Hepatic stellate cell (primary cell): Measurements from ENCODE around the gene DYNLT2.

Source experiments
- DNase-seq: peaks from one replicate; pipeline ENCODE4 v3.0.0; 2011; ENCODE audit warnings: low spot score

The DYNLT2 gene, protein sequence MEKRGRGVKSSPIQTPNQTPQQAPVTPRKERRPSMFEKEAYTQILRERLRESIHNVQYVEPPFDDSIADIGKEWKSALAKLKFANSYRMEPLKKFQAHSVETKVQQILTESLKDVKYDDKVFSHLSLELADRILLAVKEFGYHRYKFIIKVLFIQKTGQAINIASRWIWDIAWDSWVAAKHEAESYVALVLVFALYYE

DNA sequence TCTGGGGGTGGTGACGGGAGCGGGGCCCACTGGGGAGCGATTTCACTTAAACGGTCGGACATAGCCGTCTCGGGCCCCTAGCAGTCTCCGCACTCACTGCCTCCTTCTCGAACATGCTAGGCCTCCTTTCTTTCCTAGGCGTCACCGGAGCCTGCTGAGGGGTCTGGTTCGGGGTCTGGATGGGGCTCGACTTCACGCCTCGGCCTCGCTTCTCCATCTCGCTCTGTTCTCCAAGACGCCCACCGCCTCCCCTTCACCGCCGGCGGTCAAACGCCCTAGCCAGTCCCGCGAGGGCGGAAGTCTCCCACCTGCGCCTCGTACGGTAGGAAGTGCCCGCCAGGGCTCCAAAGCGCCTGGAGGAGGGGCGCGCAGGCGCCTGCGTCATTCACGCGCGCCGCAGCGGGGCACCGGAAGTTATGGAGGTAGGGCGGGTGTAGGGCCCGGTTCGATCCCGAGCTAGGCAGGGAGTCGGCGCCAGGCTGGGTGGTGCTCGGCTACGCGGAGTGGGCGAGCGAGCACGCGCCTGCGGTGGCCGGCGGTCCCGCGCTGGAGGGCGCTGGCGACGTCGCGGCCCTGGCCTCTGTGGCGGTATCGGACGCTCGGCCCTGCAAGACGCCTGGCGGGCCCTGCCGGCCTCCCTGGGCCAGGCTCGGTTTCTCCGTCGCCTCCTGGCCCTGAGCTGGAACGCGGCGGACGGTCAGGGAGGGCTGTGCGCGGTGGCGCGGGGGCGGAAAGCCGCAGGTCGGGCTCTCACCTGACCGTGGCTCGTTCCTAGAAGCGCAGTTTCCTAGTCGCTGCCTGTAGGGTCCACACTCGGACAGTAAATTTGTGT is at the start of gene DYNLT2, which contains the start of gene ERMARD:
Gene DYNLT2, minus strand, starts transcription at position 331 of the 832 bp plus-strand sequence. Its CDS starts 114 bp downstream, at position 217.
Gene ERMARD, plus strand, starts transcription at position 381 of the 832 bp plus-strand sequence. Its CDS starts 36 bp downstream, at position 417.
- peak; percentile 90 for DNase-seq

DNA sequence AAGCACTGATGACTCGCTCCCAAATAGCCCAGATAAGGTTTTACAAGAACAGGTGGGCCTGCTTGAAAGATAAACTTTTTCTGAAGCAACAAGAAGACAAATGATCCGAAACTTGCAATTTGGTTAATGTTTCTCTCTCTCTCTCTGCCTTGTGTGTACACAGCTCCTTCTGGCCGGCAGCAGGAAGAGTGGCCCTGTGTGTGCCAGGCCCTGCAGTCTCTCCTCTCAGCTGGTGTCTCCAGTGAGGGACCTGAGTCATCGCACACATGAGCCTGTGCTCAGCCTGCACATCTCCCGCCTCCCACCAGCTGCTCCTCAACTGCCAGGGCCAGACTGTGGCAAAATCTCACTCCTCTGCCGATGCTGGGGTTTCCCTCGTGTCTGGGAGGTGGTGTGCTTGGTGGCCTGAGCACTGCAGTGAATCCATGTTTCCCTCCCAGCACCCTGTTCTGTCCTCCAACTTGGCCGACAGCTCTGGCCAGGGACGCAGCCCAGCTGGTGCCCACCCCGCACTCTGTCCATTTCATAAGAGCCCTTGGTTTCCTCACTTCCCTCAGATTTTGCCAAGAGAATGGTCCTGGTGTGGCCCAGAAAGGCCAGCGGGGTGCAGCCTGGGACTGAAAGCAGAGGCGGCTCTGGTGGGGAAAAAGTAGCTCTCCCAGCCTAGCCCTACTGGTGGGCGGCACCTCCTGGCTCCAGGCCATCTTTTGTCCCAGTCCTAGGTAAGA is 49.5 kb upstream of the DYNLT2 start:
- peak; percentile 63 for DNase-seq

DNA sequence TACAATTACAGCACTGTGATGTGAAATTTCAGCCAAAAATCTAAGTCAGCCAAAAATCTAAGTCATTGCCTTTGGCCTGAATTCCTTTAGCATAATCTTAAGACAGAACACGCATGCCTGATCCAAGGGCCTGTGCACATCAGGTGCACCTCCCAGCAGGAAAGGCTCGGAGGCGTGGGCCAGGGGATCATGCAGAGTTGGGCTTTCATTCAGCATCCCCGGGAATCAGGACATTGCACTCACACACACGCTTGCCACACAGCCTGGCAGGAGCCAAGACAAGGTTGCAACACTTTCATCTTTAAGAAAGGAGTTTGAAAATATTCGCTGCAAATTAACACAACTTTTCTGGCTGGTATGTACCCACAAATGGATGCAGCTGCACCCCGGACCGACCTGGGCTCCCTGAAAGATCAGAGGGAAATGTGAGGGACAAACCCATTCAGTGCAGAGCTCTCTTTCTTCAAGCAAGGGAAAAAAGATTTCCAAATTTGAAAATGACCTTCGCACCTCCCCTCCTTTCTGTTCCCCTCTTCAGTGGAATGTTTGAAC is 48.8 kb upstream of the DYNLT2 start:
- no peak for DNase-seq

DNA sequence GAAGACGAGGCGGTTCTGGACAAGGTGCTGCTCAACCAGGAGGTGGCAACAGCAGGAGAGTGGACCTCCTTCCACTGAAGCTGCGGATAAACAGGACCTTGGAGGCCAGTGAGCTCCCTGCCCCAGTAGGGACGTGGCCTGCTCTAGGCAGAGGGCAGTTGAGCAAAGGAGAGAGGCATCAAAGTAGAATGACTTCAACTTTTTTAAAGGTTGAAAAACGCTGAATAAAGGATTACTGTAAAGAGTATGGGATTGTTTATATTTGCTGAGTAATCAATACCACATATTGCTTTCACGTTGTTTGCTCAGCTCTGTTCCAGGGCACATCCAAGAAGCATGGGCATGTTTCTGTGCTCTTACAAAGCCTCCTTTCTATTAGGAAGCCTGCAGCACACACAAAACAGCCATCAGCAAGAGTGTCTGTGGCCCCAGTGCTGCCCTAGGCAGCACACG is 48.1 kb upstream of the DYNLT2 start:
- no peak for DNase-seq

DNA sequence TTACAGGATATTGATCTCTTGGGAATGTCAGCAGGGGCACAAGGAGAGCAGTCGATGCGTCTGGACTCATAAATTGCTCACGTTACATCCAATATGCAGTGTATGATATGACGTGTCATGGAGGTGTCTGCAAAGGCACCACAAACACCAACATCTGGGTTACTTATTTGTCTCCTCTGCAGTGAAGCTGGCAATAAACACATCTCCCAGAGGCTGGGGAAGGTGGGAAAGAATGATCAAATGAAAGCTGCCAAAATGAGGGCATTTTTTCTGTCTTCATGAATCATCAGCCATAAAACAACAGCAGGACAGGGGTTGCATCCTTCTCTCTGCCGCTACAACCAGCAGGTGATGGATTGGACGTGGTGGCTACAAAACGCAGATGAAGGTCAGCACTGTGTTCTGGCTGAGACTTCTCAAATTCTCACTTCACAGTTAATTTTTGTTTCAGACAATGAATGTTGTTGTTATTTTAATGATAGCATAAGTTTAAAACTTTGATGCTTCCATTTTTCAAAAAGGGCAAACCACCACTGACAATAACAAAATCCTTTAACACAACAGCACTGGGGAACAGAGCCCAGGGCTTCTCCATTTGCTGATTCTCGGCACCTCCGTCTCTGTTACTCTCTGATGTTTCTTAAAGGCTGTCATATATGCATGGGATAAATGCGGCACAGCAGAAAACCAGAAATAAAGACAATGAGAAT is 47.5 kb upstream of the DYNLT2 start:
- no peak for DNase-seq

DNA sequence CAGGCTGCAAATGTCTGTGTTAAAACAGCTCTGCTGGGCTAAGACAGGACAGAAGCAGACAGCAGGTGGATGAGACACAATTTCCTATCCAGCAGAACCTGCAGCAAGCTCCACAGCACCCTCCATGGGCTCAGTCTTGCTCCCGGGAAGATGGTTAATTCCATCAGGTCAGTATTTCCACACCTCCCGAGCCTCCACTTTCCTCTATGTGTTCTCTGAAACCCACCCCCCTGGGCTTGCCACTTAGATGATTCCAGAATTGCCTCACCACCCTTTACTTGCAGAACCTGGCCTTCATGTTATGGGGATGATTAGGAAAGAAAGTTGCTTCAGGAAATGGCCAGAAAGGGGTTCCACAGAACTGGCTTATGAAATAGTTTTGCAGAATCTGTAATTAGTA is 43.8 kb upstream of the DYNLT2 start:
- DNase-seq = no peak

DNA sequence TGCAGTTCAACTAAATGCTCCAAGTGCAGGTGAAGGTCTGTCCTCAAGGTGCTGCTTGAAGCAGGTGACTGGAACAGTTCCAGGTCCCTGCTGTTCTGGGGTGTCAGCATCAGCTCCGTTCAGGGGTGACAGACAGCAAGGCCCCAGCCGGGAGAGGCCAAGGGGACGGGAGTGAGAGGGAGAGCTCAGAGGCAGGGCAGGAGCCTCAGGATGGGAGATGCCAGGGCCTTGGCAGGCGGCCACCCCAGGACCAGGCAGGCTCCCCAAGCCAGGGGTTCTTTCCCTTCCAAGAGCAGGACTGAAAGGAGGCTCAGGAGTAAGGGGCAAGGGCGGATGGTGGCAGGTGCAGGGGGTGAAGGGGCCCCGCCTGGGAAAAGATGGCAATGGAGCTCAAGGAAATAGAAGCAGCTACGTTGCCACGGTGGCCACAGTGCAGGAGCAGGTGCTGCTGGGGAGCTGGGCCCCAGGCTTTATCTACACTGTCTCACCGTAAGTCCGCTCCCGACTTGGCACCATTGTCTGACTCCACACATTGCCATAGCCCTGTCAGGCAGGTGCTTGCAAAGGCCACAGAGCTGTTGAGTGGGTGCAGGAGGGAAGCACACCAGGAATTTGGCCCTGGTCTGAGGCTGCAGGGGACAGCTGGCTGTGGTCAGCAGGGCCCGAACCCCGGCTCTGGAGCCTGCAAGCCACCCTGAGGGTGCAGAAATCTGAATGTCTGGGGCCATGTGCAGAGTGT is 43.1 kb upstream of the DYNLT2 start:
- DNase-seq = no peak

DNA sequence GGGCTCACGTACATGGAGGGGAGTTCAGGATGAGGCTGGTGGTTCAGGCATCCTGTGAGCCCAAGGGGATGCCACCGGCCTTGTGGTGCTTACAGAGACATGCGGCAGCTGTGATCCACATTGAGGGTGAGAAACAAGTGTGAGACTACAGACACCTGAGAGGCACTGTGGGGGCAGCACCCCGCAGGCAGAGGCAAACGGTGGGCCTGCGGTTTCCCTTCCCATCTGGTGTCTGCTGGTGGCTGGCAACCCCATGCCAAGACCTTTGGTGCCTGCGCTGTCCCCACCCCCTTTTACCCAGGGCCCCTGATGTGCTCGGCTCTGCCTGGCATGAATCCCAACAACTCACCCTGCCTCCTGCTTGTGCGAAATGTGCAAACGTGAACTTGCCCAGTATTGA is 42.0 kb upstream of the DYNLT2 start:
- DNase-seq = no peak

DNA sequence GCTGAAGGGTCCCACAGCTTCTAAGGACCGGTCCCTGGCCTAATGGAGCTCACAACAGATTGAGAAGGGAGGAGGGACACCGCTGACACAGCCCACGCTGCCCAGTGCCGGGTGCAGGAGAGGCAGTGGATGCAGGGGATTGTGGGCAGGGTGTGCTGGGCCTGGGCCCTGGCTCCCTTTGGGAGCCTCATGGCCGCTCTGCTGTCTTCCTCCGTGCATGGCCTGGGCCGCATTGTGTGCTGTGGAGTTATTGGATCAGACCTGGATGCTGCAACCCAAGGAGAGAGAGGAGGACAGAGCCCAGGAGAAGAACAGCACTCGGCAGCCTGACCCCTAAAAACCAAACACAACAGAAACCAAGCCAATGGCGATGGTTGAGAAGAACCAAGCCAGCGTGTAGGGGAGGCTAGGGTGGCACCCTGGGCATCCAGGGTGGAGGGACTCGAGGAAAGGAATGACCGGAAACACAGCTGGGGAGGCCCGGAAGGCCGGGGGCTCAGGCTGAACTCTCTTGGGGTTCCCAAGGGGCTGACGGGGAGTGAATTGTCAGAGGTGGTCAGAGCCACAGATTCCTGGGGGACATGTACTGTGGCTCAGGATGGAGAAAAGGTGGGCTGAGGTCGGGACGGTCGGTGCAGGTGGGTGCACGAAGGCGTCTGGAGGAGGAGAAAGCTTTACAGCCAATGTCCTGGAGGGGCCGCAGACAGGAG is 41.1 kb upstream of the DYNLT2 start:
- DNase-seq = no peak

DNA sequence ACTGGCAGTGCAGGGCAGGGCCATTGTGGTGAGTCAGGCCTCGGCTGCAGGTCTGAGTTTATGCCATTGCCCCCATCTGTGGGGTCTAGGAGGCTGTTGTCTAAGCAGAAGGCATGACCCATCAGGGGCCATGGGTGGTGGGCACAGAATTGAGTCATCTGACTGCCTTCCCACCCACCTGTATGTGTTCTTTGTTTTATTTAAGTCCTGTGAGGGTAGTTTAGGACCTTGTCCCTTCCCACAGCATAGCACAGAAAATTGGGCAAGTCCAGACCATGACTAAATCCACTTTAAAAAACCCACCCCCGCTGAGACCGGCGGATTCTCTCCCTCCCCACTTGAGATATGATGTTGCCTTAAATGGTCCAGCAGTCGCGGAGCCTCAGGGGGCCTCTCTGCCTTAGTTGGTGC is 40.4 kb upstream of the DYNLT2 start:
- no peak for DNase-seq

DNA sequence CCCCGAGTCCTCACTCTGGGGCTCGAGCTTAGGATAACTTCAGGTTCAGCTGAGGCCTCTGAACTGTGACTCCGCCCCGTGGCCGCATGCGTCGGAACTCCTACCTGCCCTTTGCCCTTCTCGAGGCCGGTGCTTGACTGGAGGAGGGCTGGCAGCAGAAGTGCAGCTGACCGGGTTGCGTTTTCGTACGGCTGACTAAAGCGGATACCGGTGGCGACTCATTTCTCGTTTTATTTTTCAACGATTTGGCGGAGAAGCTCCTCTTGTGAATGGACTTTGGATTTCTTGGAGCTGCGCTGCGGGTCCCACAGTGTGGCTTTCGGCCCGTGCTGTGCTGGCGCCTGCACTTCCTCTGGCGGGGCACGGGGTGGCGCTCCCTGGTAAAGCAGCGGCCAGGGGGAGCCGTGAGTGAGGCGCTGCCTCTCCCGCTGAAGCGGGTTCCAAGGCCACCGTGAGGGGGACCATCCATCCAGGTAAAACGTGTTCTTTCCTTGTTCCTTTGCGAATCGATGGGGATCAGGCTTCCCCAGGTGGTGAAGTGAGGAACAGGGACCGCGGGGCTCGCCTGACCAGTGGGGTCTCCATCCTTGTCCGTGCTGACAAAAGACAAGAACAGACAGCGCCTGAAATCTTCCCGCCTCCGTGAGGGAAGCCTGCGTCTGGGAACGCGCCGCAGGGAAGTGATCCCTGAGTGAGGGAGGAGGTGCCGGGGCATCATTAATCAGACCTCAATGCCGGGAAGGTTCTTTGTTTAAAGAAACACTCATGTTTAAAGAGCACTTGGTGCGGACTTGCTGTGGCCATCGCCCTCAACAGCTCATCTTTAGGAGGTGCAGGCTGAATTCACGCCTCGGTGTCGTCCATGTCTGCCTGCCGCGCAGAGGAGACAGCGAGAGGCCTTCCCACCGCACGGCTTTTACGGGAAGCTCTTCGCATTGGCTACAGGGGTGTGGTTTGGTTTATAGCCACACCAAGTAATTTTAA is 38.9 kb upstream of the DYNLT2 start:
- DNase-seq = peak; percentile 93

DNA sequence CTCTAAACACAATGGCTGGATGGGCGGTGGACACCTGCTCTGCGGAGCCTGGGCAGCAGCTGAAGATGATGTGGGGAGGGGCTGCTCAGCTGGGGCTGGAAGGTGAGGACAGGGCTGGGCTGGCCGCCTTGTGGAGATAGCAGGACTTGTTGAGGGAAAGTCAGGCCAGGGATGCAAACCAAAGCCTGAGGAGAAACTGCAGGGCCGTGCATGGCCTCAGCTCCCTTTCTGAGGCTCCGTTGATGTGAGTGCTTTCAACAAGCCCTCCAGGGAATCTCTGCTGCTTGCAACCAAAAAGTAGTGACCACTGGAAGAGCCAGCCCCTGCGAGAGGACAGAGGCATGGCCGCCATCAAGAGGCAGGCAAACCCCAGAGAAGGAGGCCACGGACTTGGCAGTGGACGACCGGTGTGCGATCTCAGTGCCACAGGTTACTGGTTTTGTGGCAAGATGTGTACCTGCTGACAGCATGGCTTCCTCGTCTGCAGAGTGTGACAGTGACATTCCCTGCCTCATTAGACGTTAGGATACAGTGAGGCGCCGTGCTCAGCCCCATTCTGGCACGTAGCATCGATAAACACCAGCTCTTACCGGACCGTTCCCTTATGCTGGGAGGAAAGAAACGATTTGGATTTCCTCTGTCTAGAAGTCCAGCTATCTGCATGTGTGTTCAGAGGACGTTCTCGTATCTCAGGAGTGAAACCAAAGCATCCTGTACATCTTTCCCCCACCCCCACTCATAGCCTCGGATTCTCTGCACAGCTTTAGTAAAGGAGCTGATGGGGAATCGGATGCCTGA is 38.0 kb upstream of the DYNLT2 start:
- DNase-seq = no peak

DNA sequence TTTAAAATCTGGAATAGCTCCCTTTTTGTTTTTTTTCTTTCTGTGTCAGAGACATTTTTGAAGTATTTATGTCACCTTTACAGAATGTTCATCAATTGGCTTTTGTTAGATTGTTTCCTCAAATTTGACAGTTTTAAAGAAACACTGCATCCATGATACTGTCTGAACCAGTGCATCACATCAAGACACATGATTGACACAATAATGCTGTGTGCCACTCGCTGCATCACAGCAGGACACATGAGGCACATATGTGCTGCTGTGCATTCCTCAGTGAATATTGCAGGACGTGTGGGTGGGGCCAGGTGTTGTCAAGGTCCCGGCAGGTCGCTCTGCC is 37.4 kb upstream of the DYNLT2 start:
- DNase-seq = no peak

DNA sequence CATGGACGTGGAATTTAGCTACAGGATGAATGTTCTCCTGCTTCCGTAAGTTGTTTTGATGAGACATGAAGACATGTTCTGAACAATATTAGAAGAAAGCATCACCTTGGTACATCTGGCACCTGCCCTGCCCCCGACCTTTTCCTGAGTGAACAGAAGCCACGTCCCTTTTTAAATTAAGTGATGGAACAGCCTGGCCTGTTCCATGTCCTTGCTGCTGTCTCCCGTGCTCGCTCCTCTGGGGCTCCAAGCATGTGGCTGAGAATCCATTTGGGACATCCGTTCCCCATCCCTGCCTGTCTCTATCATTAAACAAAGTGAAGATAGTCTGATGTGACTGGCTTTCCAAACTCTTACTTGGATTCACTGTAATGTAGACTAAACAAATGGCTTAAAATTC is 36.4 kb upstream of the DYNLT2 start:
- DNase-seq = no peak

DNA sequence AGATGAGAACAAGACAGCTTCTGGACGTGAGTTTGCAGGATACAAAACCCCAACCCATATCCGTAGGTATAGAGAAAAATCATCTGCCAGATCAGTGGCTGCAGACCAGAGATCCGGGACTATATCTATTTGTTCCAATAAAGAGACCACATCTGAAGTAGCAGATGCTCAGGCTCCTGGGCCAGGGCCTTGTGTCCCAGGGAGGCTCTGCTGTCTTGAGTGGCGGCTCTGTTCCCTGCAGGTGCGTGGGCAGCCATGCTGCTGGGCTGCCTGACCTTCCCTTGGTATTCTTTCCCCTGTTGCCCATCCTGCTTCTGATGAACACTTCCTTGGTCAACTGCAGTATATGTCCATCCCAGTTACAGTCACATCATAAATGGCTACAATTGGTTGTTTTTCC is 35.0 kb upstream of the DYNLT2 start:
- no peak for DNase-seq

DNA sequence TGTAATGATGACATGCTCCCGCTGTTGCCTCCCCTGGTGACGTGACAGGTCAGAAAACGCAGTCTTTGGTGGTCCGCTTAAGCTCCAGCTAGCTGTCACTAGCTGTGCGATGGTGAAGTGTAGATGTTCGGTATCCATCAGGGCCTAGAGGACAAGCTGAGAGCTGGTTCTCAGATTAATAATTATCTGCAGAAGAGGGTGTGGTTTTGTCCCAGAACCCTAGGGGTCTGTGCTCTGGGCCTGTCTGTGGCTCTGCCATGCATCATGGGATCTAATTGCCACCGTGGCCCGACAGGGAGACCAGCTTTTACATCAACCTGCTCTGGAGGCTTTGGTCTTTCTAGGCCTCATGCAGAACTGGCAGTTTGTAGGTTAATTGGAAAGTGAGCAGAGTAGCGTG is 34.2 kb upstream of the DYNLT2 start:
- DNase-seq = no peak

DNA sequence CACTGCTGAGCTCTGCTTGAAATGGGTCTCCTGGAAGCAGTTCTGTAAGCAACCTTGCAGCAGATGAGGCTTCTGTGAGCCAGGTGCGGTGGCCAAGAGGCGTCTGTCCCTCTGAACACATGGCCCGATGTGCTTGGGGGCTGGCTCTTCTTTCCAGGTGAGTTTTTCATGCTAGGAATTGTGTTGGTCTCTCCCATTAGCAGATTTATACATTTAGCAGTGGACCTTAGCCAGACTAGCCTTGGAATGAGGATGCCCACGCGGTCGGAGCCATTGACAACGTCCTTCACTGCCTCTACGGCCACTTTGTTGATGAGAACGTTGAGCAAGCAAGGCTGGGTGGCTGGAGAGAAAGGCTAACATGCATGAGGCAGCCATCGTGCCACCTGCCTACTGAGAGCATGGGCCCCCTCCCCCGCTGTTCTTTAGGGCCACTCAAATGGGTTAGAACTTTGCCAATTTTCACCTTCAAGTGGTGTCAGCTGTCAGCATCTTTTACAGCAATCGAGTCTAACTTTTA is 33.5 kb upstream of the DYNLT2 start:
- DNase-seq = no peak
